ENCODE data around the gene FAM47E. TPM values are rescaled to one million over a fixed set of nuclear protein-coding genes. Genes with fewer than 3 reads are reported as not detected.

Gene FAM47E
- total and polyA plus RNA-seq, 2 of the 13 experiments (the other 11 are each of a cell fraction or from before 2014, with no cell fraction given) = 0.33 to 0.66 TPM

GRCh38 chr4:76251441-76252270 is at the start of gene FAM47E (continued):
- TF ChIP-seq HMGXB3 (CRISPR knock-in tag; IDR thresholded peaks at IDR 0.05; ENCODE audit: borderline replicate concordance) (no peak), RNF2 (conservative IDR thresholded peaks at IDR 0.05; ENCODE audit: low read depth) (peak; percentile 82), ZNF430 (CRISPR knock-in tag; IDR thresholded peaks at IDR 0.05) (no peak), ZEB1 (IDR thresholded peaks at IDR 0.05; ENCODE audit: insufficient replicate concordance, low read depth) (no peak), ZNF280D (CRISPR knock-in tag; IDR thresholded peaks at IDR 0.05) (0 out of 2 replicates have a peak, but pooled peaks have one; percentile 16), HOXA5 (CRISPR knock-in tag; IDR thresholded peaks at IDR 0.05) (peak; percentile 41; the same call in 1 of the 2 replicates), ZNF672 (CRISPR knock-in tag; IDR thresholded peaks at IDR 0.05) (no peak), ZNF652 (CRISPR knock-in tag; IDR thresholded peaks at IDR 0.05; ENCODE audit: borderline replicate concordance, low read depth) (no peak), HIVEP1 (CRISPR knock-in tag; IDR thresholded peaks at IDR 0.05) (peak; percentile 71; the same call in 1 of the 2 replicates), ZNF136 (CRISPR knock-in tag; IDR thresholded peaks at IDR 0.05; ENCODE audit: low read depth) (no peak), IRX3 (CRISPR knock-in tag; IDR thresholded peaks at IDR 0.05; ENCODE audit: borderline replicate concordance, low read depth) (0 out of 2 replicates have a peak, but pooled peaks have one; percentile 61), POGK (CRISPR knock-in tag; conservative IDR thresholded peaks at IDR 0.05) (peak; percentile 89), BCLAF1 (IDR thresholded peaks at IDR 0.05) (no peak), SOX6 (IDR thresholded peaks at IDR 0.05) (no peak), SOX6 (CRISPR knock-in tag; IDR thresholded peaks at IDR 0.05) (peak; percentile 73), ATF7-NPFF (CRISPR knock-in tag; IDR thresholded peaks at IDR 0.05; ENCODE audit: low read depth) (no peak), NCOR1 (IDR thresholded peaks at IDR 0.05; ENCODE audit: borderline replicate concordance, low read length) (peak; percentile 28; the same call in 1 of the 2 replicates)
